Breast epithelium (tissue), 3 donors: ENCODE results near the gene VSTM2B.

Experiments
- POLR2A ChIP-seq: fragments of 450-650 bp; IDR thresholded peaks from one replicate; pipeline ENCODE4 v1.6.1; 2016; ENCODE audit warnings: antibody characterized with exemption, mild to moderate bottlenecking, moderate library complexity
- TF ChIP-seq, protein P1 (sequence below), 3 donors: fragments of 450-650 bp; IDR thresholded peaks; one replicate each; pipeline ENCODE4 v1.5.1; 2016 to 2017; ENCODE audit warnings: antibody characterized with exemption in 3 of 3, mild to moderate bottlenecking in 3 of 3, moderate library complexity in 3 of 3

DNA sequence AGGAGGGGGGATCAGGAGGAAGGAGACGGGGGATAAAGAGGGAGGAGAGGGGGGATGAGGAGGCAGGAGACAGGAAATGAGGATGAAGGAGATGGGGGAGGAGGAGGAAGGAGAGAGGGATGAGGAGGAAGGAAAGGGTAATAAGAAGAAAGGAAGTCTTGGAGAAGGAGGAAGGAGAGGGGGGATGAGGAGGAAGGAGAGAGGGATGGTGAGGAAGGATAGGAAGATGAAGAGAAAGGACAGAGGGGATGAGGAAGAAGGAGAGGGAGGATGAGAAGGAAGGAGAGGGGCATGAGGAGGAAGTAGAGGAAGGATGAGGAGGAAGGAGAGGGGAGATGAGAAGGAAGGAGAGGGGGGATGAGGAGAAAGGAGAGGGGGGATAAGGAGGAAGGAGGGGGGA is 13.0 kb upstream of the VSTM2B start:
- TF ChIP-seq, protein P1, sequence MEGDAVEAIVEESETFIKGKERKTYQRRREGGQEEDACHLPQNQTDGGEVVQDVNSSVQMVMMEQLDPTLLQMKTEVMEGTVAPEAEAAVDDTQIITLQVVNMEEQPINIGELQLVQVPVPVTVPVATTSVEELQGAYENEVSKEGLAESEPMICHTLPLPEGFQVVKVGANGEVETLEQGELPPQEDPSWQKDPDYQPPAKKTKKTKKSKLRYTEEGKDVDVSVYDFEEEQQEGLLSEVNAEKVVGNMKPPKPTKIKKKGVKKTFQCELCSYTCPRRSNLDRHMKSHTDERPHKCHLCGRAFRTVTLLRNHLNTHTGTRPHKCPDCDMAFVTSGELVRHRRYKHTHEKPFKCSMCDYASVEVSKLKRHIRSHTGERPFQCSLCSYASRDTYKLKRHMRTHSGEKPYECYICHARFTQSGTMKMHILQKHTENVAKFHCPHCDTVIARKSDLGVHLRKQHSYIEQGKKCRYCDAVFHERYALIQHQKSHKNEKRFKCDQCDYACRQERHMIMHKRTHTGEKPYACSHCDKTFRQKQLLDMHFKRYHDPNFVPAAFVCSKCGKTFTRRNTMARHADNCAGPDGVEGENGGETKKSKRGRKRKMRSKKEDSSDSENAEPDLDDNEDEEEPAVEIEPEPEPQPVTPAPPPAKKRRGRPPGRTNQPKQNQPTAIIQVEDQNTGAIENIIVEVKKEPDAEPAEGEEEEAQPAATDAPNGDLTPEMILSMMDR (IDR thresholded peaks at IDR 0.05): no peak
- TF ChIP-seq POLR2A: no peak
